ENCODE results near the gene TRDMT1.

Gene TRDMT1

GRCh38 chr10:17212802-17213221 lies 11.3 kb upstream of the TRDMT1 start:
- H3K18ac ChIP-seq (ENCODE audit: low read length): no peak overlapping the region
- H2BK120ac ChIP-seq (ENCODE audit: low read depth, low read length): no peak overlapping the region
- no peak overlapping the region for H2AK5ac ChIP-seq (ENCODE audit: low read length)
- H3K79me1 ChIP-seq (ENCODE audit: low read length): no peaks in the 10 kb centered on the region
- H4K5ac ChIP-seq (ENCODE audit: low read length): no peak overlapping the region
- DNase-seq: peak; percentile 67
- no peaks in the 10 kb centered on the region for H3K27me3 ChIP-seq (ENCODE audit: insufficient read depth, low read length, poor library complexity)
- H3K4me2 ChIP-seq (ENCODE audit: low read length): no peak overlapping the region
- H3K27ac ChIP-seq (ENCODE audit: low read depth, low read length): no peak overlapping the region
- no peaks in the 10 kb centered on the region for H3K36me3 ChIP-seq (ENCODE audit: control insufficient read depth, insufficient read depth, low read length)
- no peak overlapping the region for H2BK5ac ChIP-seq (ENCODE audit: low read length)
- no peak overlapping the region for H2BK15ac ChIP-seq (replicated peaks; ENCODE audit: low read depth)
- no peak overlapping the region for H3K4ac ChIP-seq (ENCODE audit: low read depth, low read length)
- H3K4me3 ChIP-seq (ENCODE audit: low read length): no peak overlapping the region
- H3K23ac ChIP-seq (ENCODE audit: low read length): no peak overlapping the region
- H3K9ac ChIP-seq (ENCODE audit: low read length): no peak overlapping the region
- H3K79me2 ChIP-seq (ENCODE audit: control insufficient read depth, insufficient read depth, low read length): no peaks in the 10 kb centered on the region
- no peak overlapping the region for H4K8ac ChIP-seq (ENCODE audit: low read depth, low read length)
- H3K56ac ChIP-seq (ENCODE audit: low read length): no peak overlapping the region
- peaks cover 4% of the 10 kb centered on the region for H3K4me1 ChIP-seq (ENCODE audit: control insufficient read depth, low read depth, low read length)

GRCh38 chr10:17210361-17210760 lies 8.9 kb upstream of the TRDMT1 start:
- Histone ChIP-seq H3K27me3 (ENCODE audit: insufficient read depth, low read length, poor library complexity) (no peaks in the 10 kb centered on the region), H3K18ac (ENCODE audit: low read length) (no peak overlapping the region), H3K27ac (ENCODE audit: low read depth, low read length) (no peak overlapping the region), H3K4me2 (ENCODE audit: low read length) (no peak overlapping the region), H2AK5ac (ENCODE audit: low read length) (no peak overlapping the region), H2BK15ac (replicated peaks; ENCODE audit: low read depth) (no peak overlapping the region), H4K8ac (ENCODE audit: low read depth, low read length) (no peak overlapping the region), H3K56ac (ENCODE audit: low read length) (no peak overlapping the region), H3K9ac (ENCODE audit: low read length) (no peak overlapping the region), H2BK5ac (ENCODE audit: low read length) (no peak overlapping the region), H3K4ac (ENCODE audit: low read depth, low read length) (no peak overlapping the region), H3K23ac (ENCODE audit: low read length) (no peak overlapping the region), H3K4me1 (ENCODE audit: control insufficient read depth, low read depth, low read length) (no peaks in the 10 kb centered on the region), H3K79me1 (ENCODE audit: low read length) (no peaks in the 10 kb centered on the region), H2BK120ac (ENCODE audit: low read depth, low read length) (no peak overlapping the region), H3K36me3 (ENCODE audit: control insufficient read depth, insufficient read depth, low read length) (no peaks in the 10 kb centered on the region), H4K5ac (ENCODE audit: low read length) (no peak overlapping the region), H3K79me2 (ENCODE audit: control insufficient read depth, insufficient read depth, low read length) (no peaks in the 10 kb centered on the region), H3K4me3 (ENCODE audit: low read length) (no peak overlapping the region)
- no peak for DNase-seq
- WGBS (ENCODE audit: extremely low coverage, insufficient coverage, low lambda C conversion rate): 100% methylated on average over 1 of the region's 3 CpGs

DNA sequence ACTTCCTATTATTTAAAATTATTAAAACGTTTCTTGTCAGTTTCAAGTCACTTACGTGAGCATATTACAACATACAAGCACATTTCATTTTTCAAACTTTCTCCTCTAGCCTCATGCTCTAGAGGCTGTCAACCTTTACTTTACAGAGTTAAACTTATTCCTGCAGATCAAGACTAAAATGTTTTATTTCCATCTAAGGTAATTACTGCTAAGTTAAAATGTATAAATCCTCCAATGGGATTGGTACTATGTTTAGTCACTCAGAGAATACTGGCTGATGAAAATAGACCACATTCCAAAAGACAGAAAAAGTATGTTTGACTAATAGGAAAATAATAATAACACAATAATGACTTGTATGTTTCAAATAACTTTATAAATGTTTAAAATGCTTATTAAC lies 8.4 kb upstream of the TRDMT1 start:
- Histone ChIP-seq H3K27me3 (ENCODE audit: insufficient read depth, low read length, poor library complexity) (no peaks in the 10 kb centered on the region), H3K4me1 (ENCODE audit: control insufficient read depth, low read depth, low read length) (no peaks in the 10 kb centered on the region), H3K36me3 (ENCODE audit: control insufficient read depth, insufficient read depth, low read length) (no peaks in the 10 kb centered on the region), H3K79me1 (ENCODE audit: low read length) (no peaks in the 10 kb centered on the region), H3K4me3 (ENCODE audit: low read length) (no peak overlapping the region), H4K8ac (ENCODE audit: low read depth, low read length) (no peak overlapping the region), H3K27ac (ENCODE audit: low read depth, low read length) (no peak overlapping the region), H2AK5ac (ENCODE audit: low read length) (no peak overlapping the region), H3K23ac (ENCODE audit: low read length) (no peak overlapping the region), H3K56ac (ENCODE audit: low read length) (no peak overlapping the region), H2BK120ac (ENCODE audit: low read depth, low read length) (no peak overlapping the region), H2BK15ac (replicated peaks; ENCODE audit: low read depth) (no peak overlapping the region), H3K4me2 (ENCODE audit: low read length) (no peak overlapping the region), H3K18ac (ENCODE audit: low read length) (no peak overlapping the region), H2BK5ac (ENCODE audit: low read length) (no peak overlapping the region), H3K4ac (ENCODE audit: low read depth, low read length) (no peak overlapping the region), H3K9ac (ENCODE audit: low read length) (no peak overlapping the region), H4K5ac (ENCODE audit: low read length) (no peak overlapping the region), H3K79me2 (ENCODE audit: control insufficient read depth, insufficient read depth, low read length) (no peaks in the 10 kb centered on the region)
- no peak for DNase-seq
- 100% methylated on average over 2 of the region's 2 CpGs for WGBS (ENCODE audit: extremely low coverage, insufficient coverage, low lambda C conversion rate)

GRCh38 chr10:17209302-17209701 lies 7.8 kb upstream of the TRDMT1 start:
- no peak overlapping the region for H3K9ac ChIP-seq (ENCODE audit: low read length)
- no CpG with 5 or more reads among the region's 1 CpG for WGBS (ENCODE audit: extremely low coverage, insufficient coverage, low lambda C conversion rate)
- H3K79me2 ChIP-seq (ENCODE audit: control insufficient read depth, insufficient read depth, low read length): no peaks in the 10 kb centered on the region
- no peaks in the 10 kb centered on the region for H3K79me1 ChIP-seq (ENCODE audit: low read length)
- H3K4me1 ChIP-seq (ENCODE audit: control insufficient read depth, low read depth, low read length): no peaks in the 10 kb centered on the region
- no peak overlapping the region for H3K56ac ChIP-seq (ENCODE audit: low read length)
- DNase-seq: no peak
- H3K27me3 ChIP-seq (ENCODE audit: insufficient read depth, low read length, poor library complexity): no peaks in the 10 kb centered on the region
- no peak overlapping the region for H3K23ac ChIP-seq (ENCODE audit: low read length)
- H3K4ac ChIP-seq (ENCODE audit: low read depth, low read length): no peak overlapping the region
- H3K36me3 ChIP-seq (ENCODE audit: control insufficient read depth, insufficient read depth, low read length): no peaks in the 10 kb centered on the region
- H2BK15ac ChIP-seq (replicated peaks; ENCODE audit: low read depth): no peak overlapping the region
- no peak overlapping the region for H3K27ac ChIP-seq (ENCODE audit: low read depth, low read length)
- H4K8ac ChIP-seq (ENCODE audit: low read depth, low read length): no peak overlapping the region
- no peak overlapping the region for H4K5ac ChIP-seq (ENCODE audit: low read length)
- H3K18ac ChIP-seq (ENCODE audit: low read length): no peak overlapping the region
- no peak overlapping the region for H2BK5ac ChIP-seq (ENCODE audit: low read length)
- no peak overlapping the region for H2AK5ac ChIP-seq (ENCODE audit: low read length)
- no peak overlapping the region for H3K4me3 ChIP-seq (ENCODE audit: low read length)
- H3K4me2 ChIP-seq (ENCODE audit: low read length): no peak overlapping the region
- H2BK120ac ChIP-seq (ENCODE audit: low read depth, low read length): no peak overlapping the region

GRCh38 chr10:17208476-17208875 lies 7.0 kb upstream of the TRDMT1 start:
- Histone ChIP-seq H3K4me2 (ENCODE audit: low read length) (no peak overlapping the region), H3K56ac (ENCODE audit: low read length) (no peak overlapping the region), H3K4me3 (ENCODE audit: low read length) (no peak overlapping the region), H3K27ac (ENCODE audit: low read depth, low read length) (no peak overlapping the region), H3K23ac (ENCODE audit: low read length) (no peak overlapping the region), H2BK5ac (ENCODE audit: low read length) (no peak overlapping the region), H2AK5ac (ENCODE audit: low read length) (no peak overlapping the region), H4K5ac (ENCODE audit: low read length) (no peak overlapping the region), H2BK120ac (ENCODE audit: low read depth, low read length) (no peak overlapping the region), H3K79me1 (ENCODE audit: low read length) (no peaks in the 10 kb centered on the region), H3K4ac (ENCODE audit: low read depth, low read length) (no peak overlapping the region), H3K36me3 (ENCODE audit: control insufficient read depth, insufficient read depth, low read length) (no peaks in the 10 kb centered on the region), H3K27me3 (ENCODE audit: insufficient read depth, low read length, poor library complexity) (no peaks in the 10 kb centered on the region), H3K18ac (ENCODE audit: low read length) (no peak overlapping the region), H3K79me2 (ENCODE audit: control insufficient read depth, insufficient read depth, low read length) (no peaks in the 10 kb centered on the region), H3K9ac (ENCODE audit: low read length) (no peak overlapping the region), H2BK15ac (replicated peaks; ENCODE audit: low read depth) (no peak overlapping the region), H3K4me1 (ENCODE audit: control insufficient read depth, low read depth, low read length) (no peaks in the 10 kb centered on the region), H4K8ac (ENCODE audit: low read depth, low read length) (no peak overlapping the region)
- DNase-seq: no peak

DNA sequence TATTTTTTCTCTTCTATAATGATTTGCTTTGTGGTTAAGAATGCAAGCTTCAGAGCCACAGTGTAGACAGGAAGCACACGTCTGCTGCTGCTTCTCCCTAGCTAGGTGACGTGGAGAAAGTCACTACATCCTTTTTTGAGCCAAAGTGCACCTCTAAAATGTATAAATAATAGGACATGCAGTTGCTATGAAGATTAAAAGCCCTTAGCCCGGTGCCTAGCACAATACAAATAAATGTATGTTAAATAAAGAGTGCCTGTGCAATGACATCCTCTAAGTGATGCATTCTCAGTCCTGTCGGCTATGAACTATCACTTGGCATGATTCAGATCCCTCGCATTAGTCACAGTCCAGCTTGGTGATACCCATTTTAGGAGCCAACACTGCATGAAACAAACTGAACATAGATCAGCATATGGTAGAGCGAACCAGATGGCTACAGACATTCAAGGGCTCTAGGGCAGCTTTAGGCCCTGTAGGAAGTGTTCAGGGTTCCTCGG lies 4.8 kb upstream of the TRDMT1 start:
- H3K9ac ChIP-seq (ENCODE audit: low read length): no peak overlapping the region

More for the DNA sequence above, 4.8 kb upstream of the TRDMT1 start:
- H2BK5ac ChIP-seq (ENCODE audit: low read length): no peak overlapping the region
- no peak overlapping the region for H2AK5ac ChIP-seq (ENCODE audit: low read length)
- no peak overlapping the region for H3K4me2 ChIP-seq (ENCODE audit: low read length)
- H3K56ac ChIP-seq (ENCODE audit: low read length): no peak overlapping the region
- no peaks in the 10 kb centered on the region for H3K36me3 ChIP-seq (ENCODE audit: control insufficient read depth, insufficient read depth, low read length)
- DNase-seq: no peak
- H3K79me1 ChIP-seq (ENCODE audit: low read length): no peaks in the 10 kb centered on the region
- H3K18ac ChIP-seq (ENCODE audit: low read length): no peak overlapping the region
- no peak overlapping the region for H3K4me3 ChIP-seq (ENCODE audit: low read length)
- H3K23ac ChIP-seq (ENCODE audit: low read length): no peak overlapping the region
- no peaks in the 10 kb centered on the region for H3K79me2 ChIP-seq (ENCODE audit: control insufficient read depth, insufficient read depth, low read length)
- H3K4ac ChIP-seq (ENCODE audit: low read depth, low read length): no peak overlapping the region
- no peak overlapping the region for H4K8ac ChIP-seq (ENCODE audit: low read depth, low read length)
- WGBS (ENCODE audit: extremely low coverage, insufficient coverage, low lambda C conversion rate): no CpG with 5 or more reads among the region's 7 CpGs
- H3K27ac ChIP-seq (ENCODE audit: low read depth, low read length): no peak overlapping the region
- H2BK15ac ChIP-seq (replicated peaks; ENCODE audit: low read depth): no peak overlapping the region
- no peak overlapping the region for H2BK120ac ChIP-seq (ENCODE audit: low read depth, low read length)
- H4K5ac ChIP-seq (ENCODE audit: low read length): no peak overlapping the region
- H3K27me3 ChIP-seq (ENCODE audit: insufficient read depth, low read length, poor library complexity): no peaks in the 10 kb centered on the region
- H3K4me1 ChIP-seq (ENCODE audit: control insufficient read depth, low read depth, low read length): no peaks in the 10 kb centered on the region
